HepG2 (cell line): ENCODE results near the gene ALDOA. TPM values are rescaled to one million over a fixed set of nuclear protein-coding genes. Genes with fewer than 3 reads are reported as not detected.

Source experiments
- ATAC-seq: fragments of 200-7000 bp; cut with Tn5 transposase; 3 replicates; pipeline ENCODE4 v1.9.1; 2020; ENCODE audit warnings: mild to moderate bottlenecking, moderate library complexity
- BruUV-seq: library from RNA; stranded (reverse); fragments of 400-500 nt; replicated peaks from 2 replicates; lab custom pipeline; 2021; lab: Mats Ljungman, UMichigan
- CTCF ChIA-PET: fragments of 300-600 bp; formaldehyde crosslinking; extraction: SDS; loops from one replicate; lab custom pipeline; 2021; ENCODE audit warnings: low total read pairs, inconsistent platforms, low intra/inter-chr PET ratio; lab: Yijun Ruan, JAX
- POLR2A ChIA-PET: fragments of 350-600 bp; sonication (Branson Sonifier 250); formaldehyde crosslinking; loops from one replicate; lab custom pipeline; 2020; ENCODE audit warnings: antibody characterized with exemption, inconsistent platforms; lab: Yijun Ruan, JAX
- DNase-seq: peaks from one replicate; pipeline ENCODE4 v3.0.0-alpha.2; 2015; ENCODE audit warnings: low spot score
- FAIRE-seq: peaks from 3 replicates; lab custom pipeline; 2011; peaks lifted over from hg19 to GRCh38; lab: Jason Lieb, UNC
- H2AFZ ChIP-seq: one replicate; pipeline ENCODE4 v1.6.1; 2011; ENCODE audit warnings: low read length, inconsistent platforms
- H3K27ac ChIP-seq: fragments of 300-600 bp; 3 replicates; pipeline ENCODE4 v1.8.0; 2011; ENCODE audit warnings: mixed run types, mild to moderate bottlenecking, mixed read lengths, low read length, inconsistent platforms; ENCODE audit not compliant: insufficient read depth; ENCODE audit errors: extremely low read length
- H3K27me3 ChIP-seq, 2 experiments: fragments of 200-600 bp in 1 of 2; 2 replicates in 1 of 2; 3 replicates in 1 of 2; pipeline versions ENCODE4 v1.6.0 to v1.8.0; 2011; ENCODE audit warnings: low read length in 2 of 2, mild to moderate bottlenecking in 2 of 2, moderate library complexity in 2 of 2, inconsistent platforms in 1 of 2; ENCODE audit not compliant: insufficient read depth in 2 of 2, control insufficient read depth in 1 of 2
- H3K36me3 ChIP-seq, 2 experiments: fragments of 200-600 bp in 1 of 2; replicated peaks in 1 of 2; 2 replicates in 1 of 2; 3 replicates in 1 of 2; pipeline versions ENCODE4 v1.5.1 to v1.8.0; 2011; ENCODE audit warnings: low read length in 2 of 2, inconsistent platforms in 1 of 2; ENCODE audit not compliant: insufficient read depth in 2 of 2, control insufficient read depth in 1 of 2
- H3K4me1 ChIP-seq: 2 replicates; pipeline ENCODE4 v1.5.1; 2012; ENCODE audit warnings: low read length, inconsistent platforms; ENCODE audit not compliant: insufficient read depth
- H3K4me2 ChIP-seq: 2 replicates; pipeline ENCODE4 v1.6.0; 2011; ENCODE audit warnings: low read depth, low read length, inconsistent platforms
- H3K4me3 ChIP-seq, 3 experiments: fragments of 200-600 bp in 1 of 3; sonication (generic), shearing (Covaris generic) in 1 of 3; replicated peaks in 1 of 3; 2 replicates each; pipeline ENCODE4 v1.5.1; 2011 to 2016; ENCODE audit warnings: low read length in 3 of 3, inconsistent platforms in 2 of 3, low read depth in 2 of 3, mild to moderate bottlenecking in 2 of 3, control low read depth in 1 of 3, mixed read lengths in 1 of 3; ENCODE audit not compliant: insufficient read depth in 1 of 3
- H3K79me2 ChIP-seq: one replicate; pipeline ENCODE4 v1.6.1; 2011; ENCODE audit warnings: low read length, inconsistent platforms; ENCODE audit not compliant: insufficient read depth
- H3K9ac ChIP-seq: 2 replicates; pipeline ENCODE4 v1.6.0; 2011; ENCODE audit warnings: mild to moderate bottlenecking, low read depth, low read length, inconsistent platforms; ENCODE audit not compliant: insufficient read depth
- H3K9me3 ChIP-seq: 2 replicates; pipeline ENCODE4 v1.5.1; 2012; ENCODE audit warnings: mild to moderate bottlenecking, low read length
- H4K20me1 ChIP-seq: 2 replicates; pipeline ENCODE4 v1.6.0; 2011; ENCODE audit warnings: inconsistent platforms, mild to moderate bottlenecking, low read length, moderate library complexity; ENCODE audit not compliant: insufficient read depth
- CBX5 ChIP-seq: sonication (generic); formaldehyde crosslinking; IDR thresholded peaks from 2 replicates; pipeline ENCODE4 v1.4.0; 2020; ENCODE audit warnings: missing genetic modification reagents, borderline replicate concordance
- EED ChIP-seq: sonication (generic); formaldehyde crosslinking; IDR thresholded peaks from 2 replicates; pipeline ENCODE4 v1.5.0; 2020; ENCODE audit warnings: mild to moderate bottlenecking, missing genetic modification reagents
- MZF1 ChIP-seq: sonication (generic); formaldehyde crosslinking; IDR thresholded peaks from 2 replicates; pipeline ENCODE4 v1.8.1; 2023; ENCODE audit warnings: mild to moderate bottlenecking, missing genetic modification reagents, borderline replicate concordance
- SNAPC4 ChIP-seq: sonication (generic); formaldehyde crosslinking; IDR thresholded peaks from 2 replicates; pipeline ENCODE4 v1.4.0; 2020; ENCODE audit warnings: mild to moderate bottlenecking, missing genetic modification reagents
- SNRNP70 ChIP-seq: fragments of 200-400 bp; formaldehyde crosslinking; IDR thresholded peaks from 2 replicates; pipeline ENCODE4 v1.6.1; 2017; ENCODE audit warnings: mild to moderate bottlenecking, low read depth, low read length, moderate library complexity
- TEAD3 ChIP-seq: optimal IDR thresholded peaks from 2 replicates; pipeline ENCODE3; 2016; ENCODE audit warnings: borderline replicate concordance
- ZNF333 ChIP-seq: sonication (generic); formaldehyde crosslinking; IDR thresholded peaks from 2 replicates; pipeline ENCODE4 v1.4.0; 2020; ENCODE audit warnings: mild to moderate bottlenecking, missing genetic modification reagents, borderline replicate concordance
- ZNF562 ChIP-seq: sonication (generic); formaldehyde crosslinking; IDR thresholded peaks from 2 replicates; pipeline ENCODE4 v1.8.0; 2022; ENCODE audit warnings: missing genetic modification reagents, borderline replicate concordance
- ZNF564 ChIP-seq: sonication (generic); formaldehyde crosslinking; IDR thresholded peaks from 2 replicates; pipeline ENCODE4 v1.8.1; 2023; ENCODE audit warnings: mild to moderate bottlenecking, missing genetic modification reagents
- ZSCAN20 ChIP-seq: sonication (generic); formaldehyde crosslinking; IDR thresholded peaks from 2 replicates; pipeline ENCODE4 v1.4.0; 2020; ENCODE audit warnings: missing genetic modification reagents, mild to moderate bottlenecking, borderline replicate concordance
- WGBS: methylation state at CpG from one replicate; pipeline ENCODE4 v1.1.6; 2017; ENCODE audit warnings: low lambda C conversion rate; 5-methylcytosine and 5-hydroxymethylcytosine counted together
- in situ Hi-C: cut with HindIII; loops from 2 replicates; pipeline ENCODE4 v1.10.0; 2017; ENCODE audit warnings: low pct_unique_long_range_greater_than_20kb; ENCODE audit not compliant: extremely low pct_ligation_motif_present
- intact Hi-C: fragments of 100-400 bp; cut with micrococcal nuclease; formaldehyde crosslinking; loops from one replicate; pipeline ENCODE4 v1.10.0; 2022; ENCODE audit not compliant: unreplicated experiment
- polyA plus RNA-seq, 8 experiments: library from polyadenylated mRNA; depleted of rRNA in 3 of 8; stranded (reverse) in 7 of 8; unstranded in 1 of 8; fragments of >200 nt; fragmentation: Illumina TruSeq in 4 of 8; extraction: Trizol in 4 of 8; gene quantifications; 2 replicates each; pipeline versions ENCODE4 v1.2.1 to v1.2.3, GENCODE V29; 2011 to 2016; ENCODE audit warnings: low read depth in 4 of 8, missing spikeins in 1 of 8, mixed read lengths in 1 of 8; ENCODE audit not compliant: insufficient read depth in 1 of 8
- total RNA-seq, 5 experiments: library from RNA; depleted of rRNA; stranded (reverse); fragments of >200 nt; fragmentation: Illumina TruSeq; extraction: Trizol; gene quantifications; 2 replicates each; pipeline ENCODE4 v1.2.3, GENCODE V29; 2016; ENCODE audit warnings: low read depth in 1 of 5
- TF ChIP-seq, protein P1 (sequence below): sonication (generic); formaldehyde crosslinking; IDR thresholded peaks from 2 replicates; pipeline ENCODE4 v1.5.1; 2020; ENCODE audit warnings: mild to moderate bottlenecking, missing genetic modification reagents
- TF ChIP-seq, protein P2 (sequence below): sonication (generic); formaldehyde crosslinking; IDR thresholded peaks from 2 replicates; pipeline ENCODE4 v1.5.0; 2020; ENCODE audit warnings: missing genetic modification reagents, mild to moderate bottlenecking, borderline replicate concordance

ALDOA gene
- total and polyA plus RNA-seq, 2 of the 13 experiments (the other 11 are each of a cell fraction or from before 2014, with no cell fraction given) = 925 to 1,884 TPM

DNA sequence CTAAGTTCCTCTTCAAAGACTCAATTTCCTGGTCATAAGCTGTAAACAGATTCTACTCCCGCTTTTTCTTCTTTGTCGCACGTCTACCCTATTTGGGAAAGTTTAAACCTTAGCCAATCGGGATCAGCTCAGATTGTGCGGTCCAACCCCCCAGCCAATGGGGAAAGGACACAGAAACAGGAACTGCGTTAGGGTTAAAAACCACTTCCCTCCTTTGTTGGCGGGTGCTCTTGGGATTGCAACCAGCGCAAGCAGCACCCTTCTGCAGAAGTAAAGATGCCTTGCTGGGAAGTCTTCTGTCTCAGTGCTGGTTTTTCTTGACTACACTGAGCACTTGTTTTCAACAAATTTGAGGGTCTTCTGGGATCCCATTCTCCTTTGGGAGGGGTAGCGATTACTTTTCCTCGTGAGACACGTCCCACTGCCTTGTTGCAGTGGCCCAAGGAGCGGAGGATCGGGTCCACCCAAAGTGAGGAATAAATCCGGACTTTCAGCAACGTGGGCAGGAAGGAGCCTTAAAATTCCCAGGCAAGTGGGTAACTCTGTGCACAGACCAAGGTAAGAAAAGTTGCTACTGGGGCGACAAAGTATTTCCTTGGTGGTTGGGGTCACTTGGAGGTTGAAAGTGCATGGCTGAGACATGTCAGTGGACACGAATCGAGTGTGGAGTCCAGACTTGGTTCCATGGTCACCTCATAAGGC, 31.5 kb downstream of the ALDOA start:
- ATAC-seq (no peak), FAIRE-seq (no peak), DNase-seq (no peak)
- H4K20me1 ChIP-seq = no peaks in the 10 kb centered on the region
- H3K4me1 ChIP-seq = peaks cover 39% of the 10 kb centered on the region
- intact Hi-C loops = no loop called here
- no peaks in the 10 kb centered on the region for H3K79me2 ChIP-seq
- peaks cover 12% of the 10 kb centered on the region for H3K9me3 ChIP-seq
- POLR2A ChIA-PET = interaction anchor here (1.0 to 3.0 kb wide), 4 partner anchors 15 to 86 kb away, joined by 3 to 18 read pairs (median 12); partner anchors contain the start of genes ALDOA, CORO1A and PPP4C
- no peak overlapping the region for H2AFZ ChIP-seq
- no peaks in the 10 kb centered on the region; a peak in 1 of 5 replicates for H3K27me3 ChIP-seq
- CTCF ChIA-PET = no interaction called here
- H3K4me2 ChIP-seq = peak overlapping the region; percentile 55; the same call in 1 of the 2 replicates
- 97% methylated on average over 18 of the region's 18 CpGs for WGBS
- peak overlapping the region in 1 of 3 experiments; percentile 24; a peak in 1 of 6 replicates for H3K4me3 ChIP-seq
- no peaks in the 10 kb centered on the region; a peak in 1 of 5 replicates for H3K36me3 ChIP-seq
- H3K9ac ChIP-seq = no peak overlapping the region
- BruUV-seq = no TSS peak
- peak overlapping the region; percentile 53 for H3K27ac ChIP-seq
- in situ Hi-C loops = loop anchor here (25.0 kb wide), 1 partner anchor 540 kb away; no protein-coding TSS in a partner anchor
- TF ChIP-seq, protein P1, sequence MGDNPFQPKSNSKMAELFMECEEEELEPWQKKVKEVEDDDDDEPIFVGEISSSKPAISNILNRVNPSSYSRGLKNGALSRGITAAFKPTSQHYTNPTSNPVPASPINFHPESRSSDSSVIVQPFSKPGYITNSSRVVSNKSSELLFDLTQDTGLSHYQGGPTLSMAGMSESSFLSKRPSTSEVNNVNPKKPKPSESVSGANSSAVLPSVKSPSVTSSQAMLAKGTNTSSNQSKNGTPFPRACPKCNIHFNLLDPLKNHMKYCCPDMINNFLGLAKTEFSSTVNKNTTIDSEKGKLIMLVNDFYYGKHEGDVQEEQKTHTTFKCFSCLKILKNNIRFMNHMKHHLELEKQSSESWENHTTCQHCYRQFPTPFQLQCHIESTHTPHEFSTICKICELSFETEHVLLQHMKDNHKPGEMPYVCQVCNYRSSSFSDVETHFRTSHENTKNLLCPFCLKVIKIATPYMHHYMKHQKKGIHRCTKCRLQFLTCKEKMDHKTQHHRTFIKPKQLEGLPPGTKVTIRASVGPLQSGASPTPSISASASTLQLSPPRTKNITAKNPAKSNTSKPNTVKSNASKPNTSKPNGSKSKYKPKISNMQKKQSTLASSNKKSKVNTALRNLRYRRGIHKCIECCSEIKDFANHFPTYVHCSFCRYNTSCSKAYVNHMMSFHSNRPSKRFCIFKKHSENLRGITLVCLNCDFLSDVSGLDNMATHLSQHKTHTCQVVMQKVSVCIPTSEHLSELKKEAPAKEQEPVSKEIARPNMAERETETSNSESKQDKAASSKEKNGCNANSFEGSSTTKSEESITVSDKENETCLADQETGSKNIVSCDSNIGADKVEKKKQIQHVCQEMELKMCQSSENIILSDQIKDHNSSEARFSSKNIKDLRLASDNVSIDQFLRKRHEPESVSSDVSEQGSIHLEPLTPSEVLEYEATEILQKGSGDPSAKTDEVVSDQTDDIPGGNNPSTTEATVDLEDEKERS = peak; percentile 92; the same call in 1 of the 2 replicates
- TF ChIP-seq TEAD3 (no peak), ZNF564 (0 out of 2 replicates have a peak, but pooled peaks have one; percentile 7), SNAPC4 (CRISPR knock-in tag) (0 out of 2 replicates have a peak, but pooled peaks have one; percentile 8), ZNF562 (CRISPR knock-in tag) (peak; percentile 81; the same call in 1 of the 2 replicates), SNRNP70 (no peak), EED (CRISPR knock-in tag) (0 out of 2 replicates have a peak, but pooled peaks have one; percentile 23), ZNF333 (0 out of 2 replicates have a peak, but pooled peaks have one; percentile 71), ZSCAN20 (CRISPR knock-in tag) (0 out of 2 replicates have a peak, but pooled peaks have one; percentile 6), MZF1 (CRISPR knock-in tag) (no peak), CBX5 (CRISPR knock-in tag) (peak; percentile 19; the same call in 1 of the 2 replicates)
- TF ChIP-seq, protein P2, sequence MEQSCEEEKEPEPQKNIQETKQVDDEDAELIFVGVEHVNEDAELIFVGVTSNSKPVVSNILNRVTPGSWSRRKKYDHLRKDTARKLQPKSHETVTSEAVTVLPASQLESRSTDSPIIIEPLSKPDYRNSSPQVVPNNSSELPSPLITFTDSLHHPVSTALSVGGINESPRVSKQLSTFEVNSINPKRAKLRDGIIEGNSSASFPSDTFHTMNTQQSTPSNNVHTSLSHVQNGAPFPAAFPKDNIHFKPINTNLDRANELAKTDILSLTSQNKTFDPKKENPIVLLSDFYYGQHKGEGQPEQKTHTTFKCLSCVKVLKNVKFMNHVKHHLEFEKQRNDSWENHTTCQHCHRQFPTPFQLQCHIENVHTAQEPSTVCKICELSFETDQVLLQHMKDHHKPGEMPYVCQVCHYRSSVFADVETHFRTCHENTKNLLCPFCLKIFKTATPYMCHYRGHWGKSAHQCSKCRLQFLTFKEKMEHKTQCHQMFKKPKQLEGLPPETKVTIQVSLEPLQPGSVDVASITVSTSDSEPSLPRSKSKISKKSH (CRISPR knock-in tag) = 0 out of 2 replicates have a peak, but pooled peaks have one; percentile 10
